Sciatic nerve (tissue), 2 donors: Measurements from ENCODE around the gene GPBP1L1. TPM values are rescaled to one million over a fixed set of nuclear protein-coding genes. Genes with fewer than 3 reads are reported as not detected.

Source experiments
- ATAC-seq: fragments of 200-7000 bp; cut with Tn5 transposase; one replicate; pipeline ENCODE4 v1.9.1; 2020; ENCODE audit warnings: mild to moderate bottlenecking, moderate library complexity
- DNase-seq: peaks from one replicate; pipeline ENCODE4 v3.0.0-alpha.2; 2020; ENCODE audit warnings: low spot score
- intact Hi-C: fragments of 100-400 bp; cut with DNase I; formaldehyde crosslinking; loops from one replicate; pipeline ENCODE4 v1.14.2; 2022
- total RNA-seq: library from RNA; stranded (reverse); fragmentation: NEBNext Ultra II Directional; extraction: Animal tissue kit (Norgen Biotek cat#: 25700); gene quantifications from one replicate; pipeline ENCODE4 v1.2.1, GENCODE V29; 2021
- donor health status: DM: no; HTN: no; CAD: no.
- donor health status: DM: no; HTN: no; CAD: no.

Gene GPBP1L1
- total RNA-seq, 1 donor from 2014 or later, result 102 TPM

DNA sequence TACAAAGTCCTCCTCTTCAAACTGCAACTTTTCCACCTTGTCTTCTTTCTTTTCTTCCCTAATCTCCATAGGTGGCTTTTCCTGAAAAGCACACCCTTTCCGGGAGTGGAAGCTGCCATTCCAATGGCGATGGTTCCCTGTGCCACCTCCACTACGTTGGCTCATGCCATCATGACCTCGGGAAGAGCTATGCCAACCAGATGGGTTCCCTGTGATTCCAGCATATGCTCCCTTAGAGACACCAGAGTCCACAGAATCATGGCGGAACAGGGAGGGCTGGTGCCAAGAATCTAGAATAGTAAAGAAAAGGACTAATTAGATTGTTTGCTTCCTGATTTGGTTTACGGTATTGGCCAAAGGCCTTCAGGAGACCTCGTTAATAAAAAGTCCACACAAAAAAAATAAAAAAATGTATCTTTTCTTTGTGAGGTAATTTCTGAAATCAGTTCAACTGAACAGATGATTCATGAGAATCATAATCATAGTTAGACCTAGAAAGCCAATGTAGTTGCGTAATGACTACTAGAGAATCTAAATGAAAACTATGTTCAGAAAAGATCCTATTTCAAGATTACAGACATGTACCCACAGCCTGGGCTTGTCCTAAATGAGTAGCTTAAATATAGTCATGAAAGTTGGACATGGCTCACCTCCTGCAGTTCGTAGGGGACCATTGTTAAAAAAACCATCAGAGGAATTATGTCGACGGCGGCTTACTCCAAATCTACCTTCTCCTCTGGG lies 31.6 kb downstream of the GPBP1L1 start:
- no peak for ATAC-seq
- intact Hi-C loops, result no loop called here
- DNase-seq, result no peak

DNA sequence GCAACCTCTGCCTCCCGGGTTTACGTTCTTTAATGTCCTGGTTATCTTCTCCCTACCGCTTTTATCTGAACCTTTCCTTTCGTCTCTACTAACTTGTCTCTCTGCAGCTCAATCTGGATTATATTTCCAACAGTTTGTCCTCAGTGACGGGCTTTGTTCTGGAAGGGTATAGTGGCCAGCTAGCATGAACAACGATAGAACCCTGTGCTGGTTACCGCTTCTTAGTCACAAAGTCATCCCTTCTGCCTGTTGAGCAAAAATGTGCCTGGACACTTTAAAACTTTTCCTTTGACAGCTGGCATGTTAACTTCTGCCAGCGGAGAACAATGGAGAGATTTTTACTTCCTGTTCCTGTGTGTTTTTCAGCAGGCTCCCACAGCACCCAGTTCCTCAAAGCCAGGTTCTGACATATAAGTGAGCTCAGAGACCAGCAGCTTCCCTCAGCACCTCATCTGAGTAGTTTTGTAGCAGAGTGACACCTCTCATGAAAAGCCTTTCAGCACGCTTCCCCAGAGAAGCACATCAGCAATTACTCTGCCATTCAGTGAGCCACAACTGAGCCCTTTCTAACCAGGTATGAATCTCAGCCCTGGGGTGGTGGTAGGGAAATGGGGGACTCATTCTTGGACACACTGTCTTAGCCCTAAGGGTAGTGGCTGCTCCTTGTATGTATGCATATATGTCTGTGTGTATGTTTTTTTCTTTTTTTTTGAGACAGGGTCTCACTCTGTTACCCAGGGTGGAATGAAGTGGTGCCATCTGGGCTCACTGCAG lies 38.9 kb downstream of the GPBP1L1 start:
- ATAC-seq (no peak), DNase-seq (no peak)
- intact Hi-C loops, result no loop called here

DNA sequence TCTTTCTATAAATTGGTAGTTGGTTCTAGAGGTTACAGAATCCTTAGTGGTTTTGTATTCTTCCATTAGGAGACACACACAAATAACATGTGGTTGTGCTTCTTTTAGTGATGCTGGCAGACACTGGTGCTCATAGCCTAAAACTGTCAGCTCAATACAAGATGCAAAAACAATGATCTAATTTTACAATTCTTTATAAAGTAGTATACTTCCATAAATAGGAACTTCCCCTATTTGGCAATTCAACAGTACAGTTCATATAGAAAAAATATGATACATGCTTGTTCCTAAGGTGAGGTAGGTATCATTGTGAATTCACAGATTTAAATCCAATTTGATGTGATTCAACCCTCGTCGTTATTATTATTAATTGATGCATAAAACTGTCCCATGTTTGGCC lies 41.7 kb downstream of the GPBP1L1 start:
- DNase-seq, result no peak
- intact Hi-C loops, result no loop called here

DNA sequence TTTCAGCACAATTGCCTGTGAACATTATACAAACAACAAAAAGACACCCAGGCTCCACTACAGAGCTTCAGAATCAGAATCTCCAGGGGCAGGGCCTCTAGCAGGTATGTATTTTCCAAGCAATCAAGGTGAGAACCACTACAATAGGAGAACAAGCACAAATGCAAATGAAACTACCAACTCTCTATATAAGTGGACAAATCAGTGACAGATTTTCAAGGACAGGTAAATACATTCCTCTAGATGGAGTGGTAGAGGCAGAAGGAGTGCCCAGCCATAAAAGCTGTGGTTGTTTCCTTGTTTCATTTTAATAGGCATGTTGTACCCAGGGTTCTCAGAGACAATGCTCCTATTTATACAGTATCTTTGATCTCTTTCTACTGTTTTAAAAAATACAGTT lies 42.4 kb downstream of the GPBP1L1 start:
- ATAC-seq, result no peak
- DNase-seq, result no peak
- intact Hi-C loops, result no loop called here

More for the DNA sequence above, 41.7 kb downstream of the GPBP1L1 start:
- ATAC-seq, result no peak

DNA sequence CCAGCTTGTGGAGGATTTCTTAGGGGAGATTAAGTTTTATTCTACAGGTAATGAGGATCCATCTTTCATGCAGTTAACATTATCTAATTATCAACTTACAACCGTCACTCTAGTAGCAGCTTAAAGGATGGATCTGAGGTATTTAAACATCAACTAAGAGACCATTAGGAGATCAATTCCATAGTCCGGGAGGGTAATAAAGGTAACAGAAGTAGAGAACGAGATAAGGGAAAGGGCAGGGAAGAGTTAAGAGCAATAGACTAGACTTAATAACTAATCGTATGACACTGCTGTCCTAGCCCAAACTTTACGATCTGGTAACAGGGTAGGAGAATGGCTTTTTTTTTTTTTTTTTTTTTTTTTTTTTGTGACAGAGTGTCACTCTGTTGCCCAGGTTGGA lies 43.0 kb downstream of the GPBP1L1 start:
- intact Hi-C loops, result no loop called here
- ATAC-seq, result no peak
- no peak for DNase-seq

DNA sequence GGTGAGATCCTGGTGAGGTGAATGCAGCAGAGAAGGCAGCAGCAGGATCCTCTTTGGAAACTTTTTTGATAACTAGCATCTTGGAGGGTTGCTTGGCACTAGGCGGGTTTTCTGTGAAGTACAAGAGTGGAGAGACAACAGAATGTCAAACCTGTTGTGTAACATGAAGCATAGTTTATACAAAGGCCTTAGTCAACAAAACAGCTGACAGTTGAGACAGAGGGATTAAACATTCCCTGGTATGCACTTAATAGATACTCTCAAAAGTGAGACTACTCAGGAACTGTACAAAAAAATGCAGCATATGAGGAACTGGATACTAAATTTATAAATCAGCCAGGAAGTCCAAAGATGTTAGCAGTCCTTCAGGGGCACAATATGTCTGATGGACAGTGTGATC lies 46.0 kb downstream of the GPBP1L1 start:
- DNase-seq, result no peak
- no peak for ATAC-seq
- intact Hi-C loops, result no loop called here

DNA sequence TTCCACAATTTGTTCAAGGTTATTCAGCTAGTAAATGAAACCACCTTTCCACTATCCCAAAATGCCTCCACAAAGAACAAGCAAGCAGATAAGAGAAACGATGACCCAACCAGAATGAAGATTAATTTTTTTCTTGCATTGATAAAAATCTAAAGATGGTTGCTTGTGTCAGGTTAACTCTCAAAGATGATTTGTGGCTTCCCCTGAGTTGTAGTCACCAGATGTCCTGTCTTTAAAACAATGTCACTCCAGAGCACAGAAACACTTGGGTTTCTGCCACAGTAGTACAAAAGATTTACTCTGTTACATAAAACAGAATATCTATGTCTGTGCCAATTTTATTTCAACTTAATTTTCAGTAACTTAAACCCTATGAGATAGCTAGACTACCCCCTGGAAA lies 51.1 kb downstream of the GPBP1L1 start:
- ATAC-seq (no peak), DNase-seq (no peak)
- intact Hi-C loops, result no loop called here

DNA sequence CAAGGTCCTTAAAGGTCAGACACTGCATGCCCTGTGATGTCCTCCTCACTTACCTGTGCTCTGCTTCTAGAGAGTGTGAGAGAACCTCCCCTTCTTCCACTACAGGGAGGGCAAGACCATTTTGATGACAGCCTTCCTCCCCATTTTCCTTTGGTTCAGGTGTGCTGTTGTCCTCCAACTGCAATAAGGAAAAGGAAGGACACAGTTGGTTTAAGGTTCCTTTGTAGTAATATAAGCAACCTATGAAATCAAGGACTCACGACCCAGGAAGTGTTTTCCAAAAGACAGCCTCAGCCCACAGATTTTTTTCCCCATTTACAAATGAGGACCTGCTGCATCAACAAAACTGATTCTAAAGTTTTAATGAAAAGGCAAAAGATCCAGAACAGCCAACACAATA lies 55.9 kb downstream of the GPBP1L1 start:
- intact Hi-C loops, result no loop called here
- ATAC-seq, result no peak
- DNase-seq, result no peak

DNA sequence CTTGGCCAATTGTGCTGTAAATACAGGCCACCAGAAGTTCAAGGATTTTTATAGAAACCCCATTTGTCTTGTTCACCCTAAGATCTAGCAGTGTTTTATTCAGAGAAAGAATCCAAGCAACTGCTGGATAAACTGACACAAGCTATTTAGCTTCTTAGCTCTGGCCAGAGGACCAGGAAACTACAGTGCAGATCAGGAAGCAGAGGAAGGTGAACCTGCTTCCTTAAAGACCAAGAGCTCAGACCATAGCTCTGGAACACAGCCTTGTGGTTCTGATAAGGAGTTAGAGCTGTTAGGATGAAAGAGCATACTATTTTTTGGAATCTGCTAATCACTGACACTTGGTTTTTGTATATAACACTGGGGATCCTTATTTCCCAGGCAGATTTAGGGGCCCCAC lies 57.3 kb downstream of the GPBP1L1 start:
- DNase-seq (no peak), ATAC-seq (no peak)
- intact Hi-C loops, result no loop called here

DNA sequence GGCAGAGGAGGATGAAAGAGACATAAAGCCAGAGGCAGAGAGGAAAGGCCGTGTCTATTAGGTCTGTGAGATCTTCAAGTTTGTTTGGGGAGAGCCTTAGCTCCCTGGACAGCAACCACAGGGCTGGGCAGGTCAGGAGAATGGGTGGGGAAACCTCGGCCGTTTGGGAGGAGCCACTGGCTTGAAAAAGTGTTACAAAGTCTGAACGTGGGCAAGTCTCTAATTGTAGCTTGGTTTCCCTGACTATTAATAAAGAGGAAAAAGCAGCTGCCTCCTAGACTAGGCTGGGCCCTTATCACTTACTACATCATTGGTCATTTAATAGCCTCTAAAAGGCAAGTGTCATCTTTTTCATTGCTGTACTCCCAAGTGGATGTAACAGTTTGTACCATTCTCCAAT lies 62.4 kb downstream of the GPBP1L1 start, which contains the start of gene CCDC17:
Gene CCDC17 (minus strand): TSS at position 83 of the 400 bp plus-strand sequence. CDS start 145 bp downstream, outside the sequence.
- no peak for DNase-seq
- intact Hi-C loops, result no loop called here
- peak; percentile 57 for ATAC-seq

DNA sequence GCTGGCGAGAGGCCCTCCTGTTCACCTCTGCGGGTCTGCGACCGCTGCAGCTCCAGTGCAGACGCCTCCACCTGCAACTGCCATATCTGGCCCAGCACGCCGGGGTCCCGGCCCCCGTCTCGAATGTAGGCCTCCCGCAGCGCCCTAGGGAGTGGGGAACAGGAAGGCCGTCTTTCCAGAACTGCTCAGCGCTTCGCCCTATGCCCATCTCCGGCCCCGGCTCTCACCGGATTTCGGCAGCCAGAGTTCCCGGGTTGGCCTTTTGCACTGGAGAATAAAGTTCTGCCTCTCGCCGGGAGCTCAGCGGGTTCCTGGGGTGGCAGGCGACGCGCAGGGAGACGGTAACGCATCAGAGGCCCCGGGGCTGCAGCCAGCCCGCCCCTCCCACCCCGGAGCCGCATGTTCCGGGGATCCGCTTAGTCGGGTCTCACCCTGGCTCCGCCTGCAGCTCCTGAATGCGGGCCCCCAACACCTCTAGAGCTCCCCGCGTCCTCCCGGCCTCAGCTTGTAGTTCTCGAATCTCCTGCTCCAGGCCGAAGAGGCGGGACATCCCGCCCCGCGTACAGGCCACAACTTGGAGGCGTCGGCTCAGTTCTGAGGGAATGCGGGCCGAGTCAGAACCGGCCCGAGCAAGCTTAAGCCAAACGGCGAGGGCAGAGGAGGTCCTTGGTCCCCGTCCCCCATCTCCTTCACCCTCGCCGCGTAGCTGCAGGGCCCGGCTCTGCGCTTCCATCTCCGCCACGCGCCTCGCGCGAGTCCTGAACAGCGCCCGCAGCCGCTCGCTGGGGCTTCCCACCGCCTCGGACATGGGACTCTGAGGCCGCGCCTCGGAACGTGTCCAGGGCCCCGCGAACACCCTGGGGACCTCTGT lies 63.6 kb downstream of the GPBP1L1 start:
- intact Hi-C loops, result no loop called here
- peak; percentile 63 for ATAC-seq

DNA sequence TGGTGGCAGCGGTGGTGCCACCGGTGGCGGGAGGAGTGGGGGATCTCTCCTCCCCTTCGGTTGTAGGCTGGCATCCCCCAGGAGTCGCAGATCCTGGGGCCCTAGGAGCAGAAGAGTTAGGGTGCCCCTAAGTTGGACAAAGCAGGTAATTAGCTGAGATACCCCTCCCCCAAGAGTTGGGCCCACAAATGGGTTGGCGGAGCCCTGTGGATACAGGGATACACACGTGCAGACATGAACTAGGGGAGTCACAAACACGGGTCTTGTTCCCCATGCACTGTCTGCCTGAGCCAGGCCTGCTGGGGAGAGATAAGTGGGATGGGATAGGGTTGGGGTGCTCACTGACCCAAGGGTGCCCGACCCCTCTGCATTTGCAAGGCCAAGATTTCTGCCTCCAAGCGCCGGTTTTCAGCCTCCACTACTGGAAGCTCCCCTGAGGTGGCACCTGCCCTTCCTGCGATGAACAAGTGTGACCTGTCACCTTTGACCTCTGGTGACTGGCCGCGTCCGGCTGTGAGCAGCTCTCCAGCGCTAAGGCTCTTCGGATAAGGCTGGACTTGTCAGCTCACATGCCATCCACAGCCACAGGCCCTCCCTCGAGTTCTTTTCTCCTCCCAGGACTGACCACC lies 64.3 kb downstream of the GPBP1L1 start:
- ATAC-seq (peak; percentile 64), DNase-seq (peak; percentile 61)
- intact Hi-C loops, result no loop called here

More for the DNA sequence above, 63.6 kb downstream of the GPBP1L1 start:
- DNase-seq, result no peak

DNA sequence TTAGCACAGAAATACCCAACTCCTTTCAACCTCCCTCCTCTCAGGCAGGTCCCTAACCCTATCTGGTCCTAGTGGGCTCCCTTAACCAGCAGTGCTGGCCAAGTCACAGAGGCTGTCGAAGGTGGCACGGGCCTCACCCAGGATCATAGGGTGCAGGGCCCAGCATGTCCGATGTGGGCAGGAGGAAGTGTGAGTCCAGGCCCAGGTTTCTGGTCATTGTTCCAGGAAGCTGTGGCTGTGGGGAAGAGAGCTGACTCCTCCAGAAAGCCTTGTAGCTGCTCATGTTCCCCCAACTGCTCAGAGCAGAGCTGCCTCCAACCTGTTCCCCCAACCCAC lies 64.9 kb downstream of the GPBP1L1 start:
- peak; percentile 6 for ATAC-seq
- DNase-seq, result no peak
- intact Hi-C loops, result no loop called here

DNA sequence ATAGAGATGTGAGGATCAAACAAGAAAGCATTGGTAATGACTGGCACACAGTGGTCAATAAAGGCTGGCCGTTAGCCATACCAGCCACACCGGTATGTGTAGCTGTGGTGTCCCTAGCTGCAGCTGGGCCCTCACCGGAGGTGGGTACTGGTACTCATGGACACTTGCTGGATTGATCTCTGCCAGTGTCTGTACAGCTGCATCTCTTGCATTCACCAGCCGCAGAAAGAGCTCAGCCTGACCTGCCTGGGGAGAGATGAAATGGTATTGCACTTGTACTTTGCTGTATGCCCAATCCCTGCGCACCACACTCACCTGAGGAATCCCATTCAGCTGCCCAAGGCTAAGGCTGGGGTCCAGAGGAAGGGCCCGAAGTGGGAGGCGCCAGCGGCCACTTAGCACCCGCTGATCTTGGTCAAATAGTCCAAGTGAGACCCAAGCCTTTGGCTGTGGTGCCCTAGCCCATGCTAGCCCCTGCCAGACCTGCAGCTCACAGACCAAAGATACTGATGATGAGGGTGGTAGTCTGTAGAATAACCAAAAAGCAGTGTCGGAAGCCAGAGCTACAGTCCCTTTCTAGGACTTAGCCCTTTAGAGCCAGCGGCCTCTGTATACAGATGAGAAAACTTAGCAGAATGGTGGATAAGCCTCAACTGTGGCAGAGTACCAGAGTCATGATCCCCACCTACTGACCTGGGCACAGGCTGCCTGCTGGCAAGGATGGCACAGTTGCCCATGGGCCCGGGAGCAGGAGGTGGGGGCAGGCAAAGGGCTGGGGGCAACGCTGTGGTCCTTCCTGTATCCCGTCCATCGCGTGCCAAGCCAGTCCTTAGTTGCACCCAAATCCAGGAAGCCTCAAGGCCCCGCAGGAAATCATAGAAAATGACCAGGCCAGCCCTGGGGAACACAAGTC lies 65.5 kb downstream of the GPBP1L1 start:
- intact Hi-C loops, result no loop called here
- DNase-seq (no peak), ATAC-seq (no peak)

DNA sequence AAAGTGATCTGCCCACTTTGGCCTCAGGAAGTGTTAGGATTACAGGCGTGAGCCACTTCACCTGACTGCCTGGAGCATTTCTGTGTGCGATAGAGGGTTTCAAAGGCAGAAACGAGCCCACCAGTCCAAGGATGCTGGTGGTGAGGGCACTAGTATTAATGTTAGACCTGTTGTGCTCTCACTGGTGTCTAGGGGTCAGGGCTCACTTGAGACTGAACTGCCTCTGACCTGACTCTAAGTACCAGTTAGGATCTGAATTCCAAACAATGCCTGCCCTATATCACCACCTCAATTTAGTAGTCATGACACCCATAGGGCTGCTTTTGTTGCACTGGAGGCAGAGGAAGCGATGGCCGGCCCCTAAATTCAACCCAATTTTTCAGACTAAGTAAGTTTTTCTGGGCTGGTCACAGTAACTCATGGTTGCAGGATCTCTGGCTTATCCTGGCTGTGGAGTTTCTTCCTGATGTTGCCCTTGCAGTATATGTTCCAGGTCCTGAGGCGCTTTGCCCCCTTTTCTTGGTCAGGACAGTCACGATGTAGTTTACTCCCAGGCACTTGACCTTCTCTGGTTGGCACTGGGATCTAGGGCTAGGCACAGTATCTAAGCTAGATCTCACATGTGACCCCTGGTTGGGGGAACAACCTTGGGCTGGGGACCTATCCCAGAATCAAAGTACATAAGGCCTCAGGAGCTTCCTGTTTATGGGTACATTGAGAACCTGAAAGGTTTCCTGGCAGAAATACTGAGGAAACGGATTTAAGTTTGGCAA lies 67.0 kb downstream of the GPBP1L1 start:
- DNase-seq (no peak), ATAC-seq (no peak)
- intact Hi-C loops, result no loop called here

DNA sequence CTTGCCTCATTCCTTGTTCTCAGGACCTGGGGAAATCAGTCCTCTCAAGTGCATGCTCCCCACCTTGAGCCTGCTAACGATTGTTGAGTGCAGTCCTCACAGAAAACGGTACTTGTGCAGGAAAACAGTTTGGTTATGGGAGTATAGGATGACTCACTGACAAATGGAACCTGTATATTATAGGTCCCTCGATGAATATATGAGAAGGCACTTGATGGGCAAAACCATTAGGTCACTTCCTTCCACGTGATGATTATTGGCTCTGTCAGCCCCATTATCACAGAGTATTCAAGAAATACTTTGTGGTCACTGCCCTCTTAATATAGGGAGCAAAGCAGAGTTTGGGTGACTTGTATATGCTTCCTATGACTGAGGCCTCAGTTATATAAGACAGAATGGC lies 68.7 kb downstream of the GPBP1L1 start:
- intact Hi-C loops, result no loop called here
- no peak for DNase-seq
- ATAC-seq, result no peak

DNA sequence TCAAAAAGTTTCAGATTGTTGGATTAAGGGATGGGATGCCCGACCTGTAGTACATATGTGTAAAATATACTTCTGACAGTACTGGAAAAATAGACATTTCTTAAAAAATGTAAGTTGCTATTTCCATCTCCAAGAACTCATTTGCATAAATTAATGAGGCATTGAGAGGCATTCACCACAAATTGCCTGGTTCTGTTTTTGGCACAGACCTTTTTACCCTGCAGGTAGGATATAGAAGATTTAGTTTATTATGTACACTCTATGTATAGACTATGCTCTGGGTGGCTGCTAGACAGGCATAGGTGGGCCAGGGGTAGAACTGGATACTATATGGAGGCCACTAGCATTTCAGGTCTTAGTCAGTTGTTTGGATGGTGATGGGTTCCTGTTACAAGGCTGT lies 70.4 kb downstream of the GPBP1L1 start:
- DNase-seq (no peak), ATAC-seq (no peak)
- intact Hi-C loops, result no loop called here
